IPS-NIHi11 (cell line): ENCODE results near the gene HMGB3.
"Not testable (repeated sequence)": the region's sequence is repeated elsewhere in the genome, so short reads cannot be mapped to it uniquely, and the experiment has no call there.

ENCODE experiments used
- DNase-seq: peaks from one replicate; pipeline ENCODE4 v3.0.0; 2012; ENCODE audit warnings: mixed read lengths, low spot score

The HMGB3 gene

DNA sequence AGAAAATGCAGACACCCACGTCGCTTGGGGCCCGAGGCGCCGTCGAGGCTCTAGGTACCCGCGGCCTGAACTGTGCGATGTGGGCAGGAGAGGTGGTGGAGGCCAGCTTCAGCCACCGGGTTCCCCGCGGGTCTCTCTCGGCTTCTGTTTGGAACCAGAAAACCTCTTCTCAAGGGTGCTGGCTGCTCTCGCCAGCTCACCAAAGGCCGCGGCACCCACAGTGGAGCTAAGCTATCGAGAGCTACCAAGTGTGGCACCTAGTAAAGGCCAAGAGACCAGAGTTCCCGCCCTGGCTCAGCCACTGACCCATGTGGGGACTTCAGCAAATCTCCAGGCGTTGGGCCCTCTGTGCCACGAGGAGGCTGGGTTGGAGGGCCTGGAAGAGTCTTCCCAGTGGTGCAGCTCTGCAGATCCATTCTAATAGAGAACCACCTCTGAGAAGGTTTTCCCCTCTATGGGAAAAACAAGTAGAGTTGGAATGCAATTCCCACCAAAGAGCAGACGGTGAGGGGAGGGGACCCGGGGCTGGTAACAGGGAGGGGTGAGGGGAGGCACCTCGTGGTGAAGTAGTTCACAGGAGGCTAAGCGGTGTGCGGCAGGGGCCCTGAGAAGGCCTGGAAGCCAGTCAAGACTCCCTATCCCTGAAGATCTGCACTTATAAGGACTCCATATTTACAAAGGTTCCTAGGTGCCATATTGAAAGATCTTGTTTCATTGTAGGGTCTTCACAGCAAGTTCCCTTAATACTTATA is 5.5 kb upstream of the HMGB3 start:
- no peak for DNase-seq

DNA sequence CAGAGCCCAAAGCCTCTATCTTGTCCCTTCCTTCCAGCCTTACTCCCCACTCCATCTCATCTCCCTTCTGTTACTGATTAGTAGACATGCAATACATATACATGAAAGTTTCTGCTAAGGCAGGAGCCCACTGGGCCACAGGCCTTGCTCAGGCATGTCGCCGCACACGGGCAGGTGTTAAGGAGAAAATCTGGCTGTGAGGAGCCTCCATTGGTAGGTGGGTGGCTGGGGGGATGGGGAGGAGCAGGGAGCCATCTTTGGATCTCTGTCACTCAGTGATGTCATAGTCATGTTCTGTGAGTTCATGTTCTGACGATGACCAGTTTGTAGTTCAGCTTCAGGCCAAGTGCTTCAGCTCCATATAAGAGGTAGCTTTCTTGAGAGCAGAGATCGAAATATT is 2.9 kb upstream of the HMGB3 start:
- no peak for DNase-seq

DNA sequence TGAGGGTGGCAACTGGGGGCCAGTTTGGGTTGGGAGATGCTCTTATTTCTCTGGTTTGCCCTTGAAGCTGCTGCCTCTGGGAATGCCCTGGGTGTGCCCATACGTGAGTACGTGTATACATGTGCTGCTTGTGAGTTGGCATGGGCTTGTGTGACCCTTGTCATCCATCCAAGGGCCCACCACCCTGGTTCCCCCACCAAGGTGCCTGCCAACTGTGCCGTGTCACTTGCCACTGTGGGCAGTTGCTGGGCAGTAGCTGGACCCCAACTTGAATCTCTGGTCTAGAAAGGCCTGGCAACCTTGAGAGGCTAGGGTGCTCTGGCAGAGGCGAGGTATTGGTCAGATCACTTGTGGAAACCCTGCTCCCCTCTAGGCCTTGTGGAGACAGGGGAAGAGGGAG is 2.4 kb upstream of the HMGB3 start:
- no peak for DNase-seq

DNA sequence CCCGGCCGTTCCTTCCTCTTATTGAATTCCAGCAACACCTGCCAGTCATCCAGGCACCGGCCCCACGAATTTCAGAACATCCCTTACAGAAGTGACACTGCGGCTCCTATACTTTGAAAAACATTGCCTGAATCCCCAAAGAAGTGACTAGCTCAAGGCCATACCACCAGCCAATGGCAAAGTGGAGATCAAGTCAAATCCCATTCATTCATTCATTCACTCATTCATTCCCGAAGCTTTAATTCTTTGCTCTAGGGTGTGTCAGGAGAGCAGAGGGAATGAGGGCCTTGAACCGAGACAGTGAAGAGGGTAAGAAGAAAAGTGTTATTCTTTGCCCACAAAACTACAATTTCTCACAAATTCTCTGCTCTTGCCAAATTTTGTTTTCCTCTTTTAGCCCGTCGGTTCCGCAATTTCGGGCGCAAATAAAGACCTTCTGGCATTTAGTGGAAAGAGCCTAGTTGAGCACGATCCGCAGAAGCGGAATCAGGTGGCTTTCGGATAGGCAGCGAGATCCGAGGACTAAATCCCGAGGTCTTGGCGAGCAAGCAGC is 824 bp upstream of the HMGB3 start:
- no peak for DNase-seq

GRCh38 chrX:150983521-150984168 is 510 bp downstream of the HMGB3 start:
- no peak for DNase-seq

DNA sequence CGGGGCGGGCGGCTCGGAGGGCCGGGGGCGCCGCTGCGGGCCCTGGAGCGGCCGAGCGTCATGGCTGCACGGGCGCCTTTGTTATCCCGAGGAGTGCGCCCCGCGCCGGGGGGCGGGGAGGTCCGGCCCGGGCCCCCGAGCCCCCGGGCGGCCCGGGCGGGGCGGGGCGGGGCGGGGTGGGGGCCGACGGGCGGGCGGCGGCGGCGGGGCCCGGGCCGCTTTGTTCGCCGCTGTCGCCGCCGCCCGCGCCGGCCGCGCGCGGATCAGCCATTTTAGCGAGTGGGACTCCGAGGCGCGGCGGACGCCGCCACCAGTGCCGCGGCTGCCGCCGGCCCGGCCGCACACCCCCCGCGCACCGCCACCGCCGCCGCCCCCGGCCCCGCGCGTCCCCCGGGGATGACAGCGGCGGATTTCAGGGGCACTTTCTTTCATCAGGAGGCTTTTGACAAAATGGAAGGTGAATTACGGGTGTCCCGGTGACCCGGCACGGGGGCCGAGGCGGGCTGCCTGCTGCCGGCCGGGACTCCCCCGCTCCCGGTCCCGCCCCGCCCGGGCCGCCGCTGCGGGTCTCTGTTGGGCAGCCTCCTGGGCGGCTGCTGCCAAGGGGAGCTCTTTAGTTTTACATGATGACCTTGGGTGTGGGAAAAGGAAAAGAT is 1.2 kb downstream of the HMGB3 start:
- DNase-seq, result peak; percentile 30

DNA sequence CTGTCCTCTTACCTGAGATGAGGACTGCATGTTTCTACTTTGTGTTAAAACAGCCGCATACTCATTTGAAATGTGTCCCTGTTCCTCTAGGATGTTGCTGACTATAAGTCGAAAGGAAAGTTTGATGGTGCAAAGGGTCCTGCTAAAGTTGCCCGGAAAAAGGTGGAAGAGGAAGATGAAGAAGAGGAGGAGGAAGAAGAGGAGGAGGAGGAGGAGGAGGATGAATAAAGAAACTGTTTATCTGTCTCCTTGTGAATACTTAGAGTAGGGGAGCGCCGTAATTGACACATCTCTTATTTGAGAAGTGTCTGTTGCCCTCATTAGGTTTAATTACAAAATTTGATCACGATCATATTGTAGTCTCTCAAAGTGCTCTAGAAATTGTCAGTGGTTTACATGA is 4.6 kb downstream of the HMGB3 start:
- not testable (repeated sequence) for DNase-seq

DNA sequence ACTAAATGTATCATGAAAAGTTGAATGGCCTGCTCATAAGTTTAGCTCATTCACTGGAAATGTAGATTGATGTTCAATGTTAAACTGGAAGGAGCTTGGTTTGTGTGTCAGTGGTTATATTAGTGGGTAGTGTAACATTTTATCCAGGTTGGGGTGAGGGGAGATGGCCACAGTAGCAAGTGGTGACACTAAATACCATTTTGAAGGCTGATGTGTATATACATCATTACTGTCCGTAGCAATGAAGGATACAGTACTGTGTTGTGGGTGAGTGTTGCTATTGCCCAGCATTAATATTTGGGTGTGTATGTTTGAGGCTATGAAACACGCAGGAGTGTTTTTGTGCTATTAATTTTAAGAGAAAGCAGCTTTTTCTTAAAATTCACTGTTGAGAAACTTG is 6.3 kb downstream of the HMGB3 start:
- DNase-seq, result no peak

DNA sequence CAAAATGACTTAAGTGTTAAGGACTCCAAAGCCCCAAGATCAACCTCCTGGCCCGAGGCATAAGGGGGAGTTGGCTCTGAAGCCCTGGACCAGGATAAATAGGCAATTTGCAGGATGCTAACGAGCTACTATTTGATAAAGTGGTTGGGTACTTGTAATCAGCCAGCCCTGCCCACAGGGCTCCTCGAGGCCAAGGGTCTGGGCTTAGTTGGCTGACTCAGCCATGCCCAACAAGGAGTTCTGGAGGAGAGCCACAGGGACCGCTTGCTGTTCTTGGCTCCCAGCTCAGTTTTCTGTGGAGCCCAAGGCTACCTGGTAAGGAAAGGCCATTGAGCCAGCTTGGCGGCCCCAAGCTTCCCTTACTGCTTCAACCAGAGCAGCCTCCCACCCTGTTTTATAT is 7.8 kb downstream of the HMGB3 start:
- DNase-seq, result no peak

- DNase-seq, result no peak
Observed at GRCh38 chrX:151000861-151001331, 17.8 kb downstream of the HMGB3 start.

GRCh38 chrX:151004085-151004484 is 20.9 kb downstream of the HMGB3 start:
- no peak for DNase-seq

DNA sequence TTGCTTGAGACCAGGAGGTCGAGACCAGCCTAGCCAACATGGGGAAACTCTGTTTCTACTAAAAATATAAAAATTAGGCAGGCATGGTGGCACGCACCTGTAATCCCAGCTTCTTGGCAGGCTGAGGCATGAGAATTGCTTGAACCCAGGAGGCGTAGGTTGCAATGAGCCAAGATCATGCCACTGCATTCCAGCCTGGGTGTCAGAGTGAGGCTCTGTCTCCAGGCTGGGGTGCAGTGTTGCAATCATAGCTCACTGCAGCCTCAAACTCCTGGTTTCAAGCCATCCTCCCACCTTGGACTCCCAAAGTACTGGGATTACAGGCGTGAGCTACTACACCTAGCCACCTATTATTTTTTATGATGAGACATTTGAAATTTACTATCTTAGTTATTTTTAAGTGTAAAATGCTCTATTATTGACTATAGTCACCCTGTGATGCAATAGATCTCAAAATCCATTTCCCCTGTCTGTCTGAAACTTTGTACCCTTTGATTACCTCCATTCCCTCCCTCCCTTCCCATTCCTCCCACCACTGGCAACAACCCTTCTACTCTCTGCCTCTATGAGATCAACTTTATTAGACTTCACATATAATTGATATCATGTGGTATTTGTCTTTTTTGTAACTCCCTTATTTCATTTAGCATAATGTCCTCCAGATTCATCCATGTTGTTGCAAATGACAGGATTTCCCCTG is 23.4 kb downstream of the HMGB3 start:
- no peak for DNase-seq

GRCh38 chrX:151009582-151009981 is 26.4 kb downstream of the HMGB3 start:
- no peak for DNase-seq

GRCh38 chrX:151013164-151013743 is 30.1 kb downstream of the HMGB3 start:
- DNase-seq, result no peak

DNA sequence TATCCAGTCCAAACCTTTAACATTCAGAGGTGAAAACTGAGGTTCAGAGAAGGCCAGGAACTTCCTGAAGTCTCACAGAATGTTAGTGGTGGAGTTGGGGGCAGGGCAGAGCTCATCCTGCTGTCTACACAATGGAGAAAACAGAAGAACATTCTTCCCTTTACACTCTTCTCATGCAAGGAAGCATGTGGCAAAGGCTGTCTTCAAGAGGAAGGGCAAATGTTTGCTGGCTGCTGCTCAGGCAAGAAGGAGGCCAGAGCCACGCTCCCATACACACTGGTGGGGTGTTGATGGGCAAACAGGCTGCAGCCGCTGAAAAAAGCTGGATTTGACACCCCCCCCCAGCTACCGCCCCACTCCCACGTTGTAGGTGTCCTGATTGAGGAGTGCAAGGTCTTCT is 32.5 kb downstream of the HMGB3 start:
- DNase-seq, result no peak

GRCh38 chrX:151019856-151020255 is 36.7 kb downstream of the HMGB3 start:
- DNase-seq, result no peak

DNA sequence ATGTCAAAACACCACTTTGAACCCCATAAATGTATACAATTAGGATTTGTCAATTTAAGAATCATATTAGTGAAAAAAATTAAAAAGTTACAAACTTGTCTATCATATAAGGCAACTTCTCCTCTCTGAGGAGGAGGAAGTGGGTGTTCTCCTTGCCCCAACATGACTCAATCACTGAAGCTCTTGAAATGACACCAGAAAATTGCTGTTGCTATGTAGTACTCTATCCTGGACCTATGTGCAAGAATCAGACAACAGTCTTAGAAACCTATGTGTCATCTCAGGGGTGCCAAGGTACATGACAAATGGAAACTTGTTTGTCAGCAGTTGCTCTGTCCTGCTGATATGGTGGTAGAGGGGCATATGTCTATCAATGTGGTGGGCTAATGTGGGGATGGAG is 47.7 kb downstream of the HMGB3 start:
- DNase-seq, result no peak

DNA sequence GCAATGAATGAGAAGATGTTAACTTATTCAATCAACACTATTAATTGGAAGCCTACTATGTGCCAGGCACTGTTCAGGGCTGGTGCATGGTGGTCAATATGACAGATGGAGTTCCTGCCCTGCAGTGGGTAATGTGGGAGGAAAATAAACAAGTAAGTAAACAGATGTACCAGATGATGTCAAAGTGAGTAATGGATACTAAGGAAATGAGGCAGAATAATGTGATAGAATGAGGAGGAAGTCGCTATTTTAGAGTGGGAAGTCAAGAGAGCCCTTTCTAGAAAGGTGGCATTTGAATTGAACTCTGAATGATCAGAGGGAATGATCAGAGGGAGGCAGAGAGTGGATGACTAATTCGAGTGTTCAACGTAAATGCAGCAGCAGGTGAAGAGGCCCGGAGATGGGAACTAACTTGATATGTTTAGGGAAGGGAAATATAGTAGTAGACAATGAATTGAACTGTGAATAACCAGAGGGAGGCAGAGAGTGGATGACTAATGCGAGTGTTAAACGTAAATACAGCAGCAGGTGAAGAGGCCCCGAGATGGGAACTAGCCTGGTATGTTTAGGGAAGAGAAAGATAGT is 48.3 kb downstream of the HMGB3 start:
- no peak for DNase-seq

GRCh38 chrX:151039351-151039750 is 56.2 kb downstream of the HMGB3 start:
- no peak for DNase-seq
